Ovary (tissue), 9 donors: ENCODE data around the gene SCLT1. TPM values are rescaled to one million over a fixed set of nuclear protein-coding genes. Genes with fewer than 3 reads are reported as not detected.

Source experiments
- DNase-seq, 5 donors: peaks; one replicate each; pipeline ENCODE4 v3.0.0-alpha.2; 2019 to 2020
- H3K27ac ChIP-seq, 2 donors: fragments of 200-600 bp; one replicate each; pipeline versions ENCODE4 v1.5.1 to v1.8.0; 2019 to 2022
- H3K27me3 ChIP-seq: fragments of 200-600 bp; one replicate; pipeline ENCODE4 v1.8.0; 2022
- H3K36me3 ChIP-seq: fragments of 200-600 bp; sonication (generic); one replicate; pipeline ENCODE4 v1.5.1; 2019
- H3K4me1 ChIP-seq: one replicate; pipeline ENCODE4 v1.8.1; 2013; ENCODE audit warnings: mild to moderate bottlenecking, moderate library complexity; ENCODE audit not compliant: insufficient read depth
- H3K4me3 ChIP-seq: fragments of 200-600 bp; sonication (generic); one replicate; pipeline ENCODE4 v1.5.1; 2017
- H3K9me3 ChIP-seq, 2 donors: fragments of 200-600 bp in 1 of 2; sonication (generic) in 1 of 2; one replicate each; pipeline versions ENCODE4 v1.5.1 to v1.8.1; 2013 to 2019; ENCODE audit warnings: mild to moderate bottlenecking in 1 of 2, moderate library complexity in 1 of 2
- CTCF ChIP-seq, 3 donors: fragments of 450-650 bp in 2 of 3; fragments of 200-600 bp in 1 of 3; IDR thresholded peaks; one replicate each; pipeline versions ENCODE4 v1.5.1 to v1.8.0; 2016 to 2022; ENCODE audit warnings: antibody characterized with exemption in 3 of 3, mild to moderate bottlenecking in 1 of 3
- EP300 ChIP-seq: sonication (generic); formaldehyde crosslinking; IDR thresholded peaks from one replicate; pipeline ENCODE4 v1.6.1; 2017; ENCODE audit warnings: antibody characterized with exemption
- POLR2A ChIP-seq: fragments of 450-650 bp; IDR thresholded peaks from one replicate; pipeline ENCODE4 v1.6.1; 2017; ENCODE audit warnings: antibody characterized with exemption, mild to moderate bottlenecking, moderate library complexity
- WGBS, 3 donors: extraction: QIAGEN DNeasy Blood & Tissue Kit in 1 of 3; methylation state at CpG; one replicate each; pipeline versions ENCODE4 v1.1.5 to v1.1.7; 2013 to 2017; 5-methylcytosine and 5-hydroxymethylcytosine counted together
- intact Hi-C, 4 donors: fragments of 100-400 bp; cut with DNase I; formaldehyde crosslinking; loops; one replicate each; pipeline versions ENCODE4 v1.11.0 to v1.15.1; 2022 to 2023
- polyA plus RNA-seq, 2 donors: library from polyadenylated mRNA; stranded (reverse); fragments of 200-250 nt in 1 of 2; fragments of 350-450 nt in 1 of 2; fragmentation: Illumina TruSeq in 1 of 2; extraction: RNeasy Lipid Tissue Mini Kit (QIAGEN cat#74804) in 1 of 2; gene quantifications; one replicate each; pipeline ENCODE4 v1.2.3, GENCODE V29; 2013 to 2014
- total RNA-seq, 7 donors: library from RNA; depleted of rRNA in 2 of 7; stranded (reverse); fragments of >200 nt in 2 of 7; fragmentation: NEBNext Ultra II Directional in 3 of 7; extraction: Animal tissue kit (Norgen Biotek cat#: 25700) in 3 of 7; gene quantifications; one replicate each; pipeline versions ENCODE4 v1.1.0 to v1.2.4, GENCODE V29; 2016 to 2023
- donor health status: DM: no; HTN: no; CAD: no; lungs with moderate emphysema.
- donor health status: DM: no; HTN: no; CAD: no.
- donor health status: Bipolar disorder and iron deficiency.
- donor health status: DM: yes; HTN: yes; CAD: no.
- donor health status: DM: no; HTN: no; CAD: no.
- donor health status: DM: yes; HTN: yes; CAD: no.

Gene SCLT1
- total and polyA plus RNA-seq, 9 donors = 4.5 to 24.0 (median 15.3) TPM

- no peak overlapping the region for H3K27ac ChIP-seq
- DNase-seq = no peak
- intact Hi-C loops = no loop called here
- 90 to 100% (median 98%) methylated on average over 1 of the region's 1 CpG for WGBS, 3 donors
- H3K4me1 ChIP-seq = peaks cover 1% of the 10 kb centered on the region
- no peak for TF ChIP-seq CTCF (IDR thresholded peaks at IDR 0.05)
- TF ChIP-seq POLR2A = no peak
- TF ChIP-seq EP300 = no peak
- H3K4me3 ChIP-seq = no peak overlapping the region
- no peaks in the 10 kb centered on the region for H3K9me3 ChIP-seq
- no peaks in the 10 kb centered on the region for H3K36me3 ChIP-seq
- H3K27me3 ChIP-seq = no peaks in the 10 kb centered on the region
Observed at GRCh38 chr4:128978985-128979384, 114.4 kb downstream of the SCLT1 start.

- Histone ChIP-seq H3K27me3 (no peaks in the 10 kb centered on the region), H3K4me3 (no peak overlapping the region), H3K9me3 (no peaks in the 10 kb centered on the region), H3K36me3 (no peaks in the 10 kb centered on the region), H3K27ac (no peak overlapping the region), H3K4me1 (peaks cover 1% of the 10 kb centered on the region)
- WGBS, 3 donors = 24 to 42% (median 42%) methylated on average over 2 of the region's 2 CpGs
- TF ChIP-seq EP300 = no peak
- no peak for TF ChIP-seq POLR2A
- TF ChIP-seq CTCF (IDR thresholded peaks at IDR 0.05) = no peak
- no peak for DNase-seq
- intact Hi-C loops = no loop called here
Observed at GRCh38 chr4:128974136-128974581, 119.2 kb downstream of the SCLT1 start.

GRCh38 chr4:128973384-128973783 lies 120.0 kb downstream of the SCLT1 start:
- DNase-seq = no peak
- no peak overlapping the region for H3K4me3 ChIP-seq
- TF ChIP-seq EP300 (no peak), POLR2A (no peak), CTCF (IDR thresholded peaks at IDR 0.05) (no peak)
- peaks cover 1% of the 10 kb centered on the region for H3K4me1 ChIP-seq
- H3K9me3 ChIP-seq = no peaks in the 10 kb centered on the region
- no peaks in the 10 kb centered on the region for H3K36me3 ChIP-seq
- intact Hi-C loops = no loop called here
- no peaks in the 10 kb centered on the region for H3K27me3 ChIP-seq
- no peak overlapping the region for H3K27ac ChIP-seq

GRCh38 chr4:128961405-128961804 lies 131.9 kb downstream of the SCLT1 start:
- H3K4me3 ChIP-seq = no peak overlapping the region
- H3K27ac ChIP-seq = no peak overlapping the region
- no peak for DNase-seq
- no peaks in the 10 kb centered on the region for H3K27me3 ChIP-seq
- no peaks in the 10 kb centered on the region for H3K36me3 ChIP-seq
- H3K9me3 ChIP-seq = no peaks in the 10 kb centered on the region
- no peak for TF ChIP-seq POLR2A
- H3K4me1 ChIP-seq = no peaks in the 10 kb centered on the region
- intact Hi-C loops = no loop called here

GRCh38 chr4:128958194-128958593 lies 135.1 kb downstream of the SCLT1 start:
- Histone ChIP-seq H3K4me3 (no peak overlapping the region), H3K4me1 (no peaks in the 10 kb centered on the region), H3K27ac (no peak overlapping the region), H3K36me3 (no peaks in the 10 kb centered on the region), H3K27me3 (no peaks in the 10 kb centered on the region), H3K9me3 (no peaks in the 10 kb centered on the region)
- 51 to 65% (median 57%) methylated on average over 2 of the region's 2 CpGs for WGBS, 3 donors
- intact Hi-C loops = no loop called here
- no peak for DNase-seq
- TF ChIP-seq POLR2A (no peak), CTCF (IDR thresholded peaks at IDR 0.05) (no peak), EP300 (no peak)
